Mesodermal cell (in vitro differentiated cells): Measurements from ENCODE around the gene SLC16A3.
A peak's percentile ranks its signal among the peaks of the same experiment; 100 is the strongest.

Experiments used
- H3K27ac ChIP-seq: 2 replicates; pipeline ENCODE4 v1.7.0; 2013; ENCODE audit warnings: mild to moderate bottlenecking, low read depth, low read length, moderate library complexity; ENCODE audit not compliant: severe bottlenecking
- H3K36me3 ChIP-seq: 2 replicates; pipeline ENCODE4 v1.7.1; 2013; ENCODE audit warnings: mild to moderate bottlenecking, low read length, moderate library complexity; ENCODE audit not compliant: control insufficient read depth, insufficient read depth
- H3K4me1 ChIP-seq: one replicate; pipeline ENCODE4 v1.7.1; 2013; ENCODE audit warnings: mild to moderate bottlenecking, low read length; ENCODE audit not compliant: insufficient read depth, control insufficient read depth, poor library complexity, severe bottlenecking
- H3K4me3 ChIP-seq: 2 replicates; pipeline ENCODE4 v1.7.0; 2013; ENCODE audit warnings: low read length, control low read depth, mild to moderate bottlenecking; ENCODE audit not compliant: insufficient read depth, poor library complexity, severe bottlenecking; ENCODE audit errors: extremely low read depth
- H3K9me3 ChIP-seq: 2 replicates; pipeline ENCODE4 v1.7.1; 2013; ENCODE audit warnings: mild to moderate bottlenecking, low read length, moderate library complexity; ENCODE audit not compliant: control insufficient read depth
- WGBS, 2 experiments: methylation state at CpG; one replicate each; pipeline ENCODE4 v1.1.5; 2013; ENCODE audit warnings: missing lambda C conversion rate in 2 of 2; ENCODE audit not compliant: insufficient coverage in 2 of 2; 5-methylcytosine and 5-hydroxymethylcytosine counted together

The SLC16A3 gene

DNA sequence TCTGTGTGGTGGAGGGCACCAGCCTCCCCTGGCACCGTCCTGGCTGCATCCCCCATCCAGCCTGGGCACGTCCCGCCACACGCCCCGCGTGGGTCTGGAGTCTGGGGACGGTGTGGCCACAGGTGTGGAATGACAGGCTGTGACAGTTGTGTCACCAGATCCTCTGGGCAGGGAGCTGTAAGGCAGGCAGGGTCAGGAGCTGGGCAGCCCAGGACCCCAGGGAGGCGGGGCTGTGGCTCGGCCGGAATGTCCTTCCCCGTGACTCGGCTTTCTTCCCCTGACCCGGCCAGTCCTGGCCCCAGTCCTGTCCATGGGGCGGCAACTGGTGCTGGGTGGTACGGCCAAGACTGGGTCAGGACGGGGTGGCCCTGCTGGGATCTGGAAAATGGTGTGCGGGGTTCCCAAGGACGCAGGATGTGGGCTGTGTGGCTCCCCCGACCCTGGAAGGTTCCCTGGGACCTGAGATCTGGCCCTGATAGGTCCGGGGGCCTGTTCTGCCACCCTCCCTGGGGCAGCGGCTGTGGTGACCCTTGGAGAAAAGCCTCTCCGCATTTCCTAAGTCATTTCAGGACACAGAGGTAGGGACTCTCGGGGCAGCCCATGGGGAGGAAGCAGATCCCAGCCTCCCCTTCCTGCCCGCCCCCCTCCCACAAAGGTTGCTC lies 3.3 kb upstream of the SLC16A3 start:
- Histone ChIP-seq H3K27ac (peak overlapping the region; percentile 66), H3K36me3 (no peaks in the 10 kb centered on the region), H3K9me3 (no peaks in the 10 kb centered on the region), H3K4me3 (no peak overlapping the region), H3K4me1 (peaks cover 23% of the 10 kb centered on the region)
- 69 to 78% methylated on average over 16 to 20 of the region's 24 CpGs for WGBS, 2 experiments

DNA sequence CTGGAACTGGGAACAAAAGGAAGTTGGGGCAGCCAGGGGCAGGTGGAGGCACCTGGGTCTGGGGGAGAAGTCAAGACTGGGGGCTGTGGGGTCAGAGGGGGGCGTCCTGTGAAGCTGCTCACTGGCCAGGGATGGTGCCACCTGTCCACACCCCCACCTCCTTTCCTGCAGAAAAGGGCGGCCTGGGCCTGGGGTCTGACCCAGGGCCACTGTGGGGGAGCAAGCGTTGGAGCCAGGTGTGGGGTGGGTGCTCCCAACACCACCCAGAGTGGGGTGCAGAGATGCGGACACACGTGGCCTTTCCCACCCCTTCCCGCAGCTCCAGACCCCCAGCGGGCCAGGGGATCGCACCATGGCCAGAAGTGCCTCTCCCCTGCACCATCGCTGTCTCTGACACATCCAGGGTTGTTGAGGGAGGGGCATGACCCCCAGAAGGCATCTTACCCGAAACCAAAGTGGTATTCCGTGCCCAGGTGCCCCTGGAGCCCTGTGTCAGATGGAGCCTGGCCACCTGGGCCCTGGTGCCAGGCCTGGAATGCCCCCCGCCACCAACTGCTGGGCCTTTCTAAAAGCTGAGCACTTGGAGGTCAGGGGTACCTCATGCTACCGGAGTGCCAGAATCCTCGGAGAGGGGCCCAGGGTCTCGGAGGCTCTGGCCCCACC lies 2.6 kb upstream of the SLC16A3 start:
- Histone ChIP-seq H3K4me3 (no peak overlapping the region), H3K36me3 (no peaks in the 10 kb centered on the region), H3K4me1 (peaks cover 20% of the 10 kb centered on the region), H3K27ac (no peak overlapping the region), H3K9me3 (no peaks in the 10 kb centered on the region)
- 92 to 96% methylated on average over 12 of the region's 15 CpGs for WGBS, 2 experiments

DNA sequence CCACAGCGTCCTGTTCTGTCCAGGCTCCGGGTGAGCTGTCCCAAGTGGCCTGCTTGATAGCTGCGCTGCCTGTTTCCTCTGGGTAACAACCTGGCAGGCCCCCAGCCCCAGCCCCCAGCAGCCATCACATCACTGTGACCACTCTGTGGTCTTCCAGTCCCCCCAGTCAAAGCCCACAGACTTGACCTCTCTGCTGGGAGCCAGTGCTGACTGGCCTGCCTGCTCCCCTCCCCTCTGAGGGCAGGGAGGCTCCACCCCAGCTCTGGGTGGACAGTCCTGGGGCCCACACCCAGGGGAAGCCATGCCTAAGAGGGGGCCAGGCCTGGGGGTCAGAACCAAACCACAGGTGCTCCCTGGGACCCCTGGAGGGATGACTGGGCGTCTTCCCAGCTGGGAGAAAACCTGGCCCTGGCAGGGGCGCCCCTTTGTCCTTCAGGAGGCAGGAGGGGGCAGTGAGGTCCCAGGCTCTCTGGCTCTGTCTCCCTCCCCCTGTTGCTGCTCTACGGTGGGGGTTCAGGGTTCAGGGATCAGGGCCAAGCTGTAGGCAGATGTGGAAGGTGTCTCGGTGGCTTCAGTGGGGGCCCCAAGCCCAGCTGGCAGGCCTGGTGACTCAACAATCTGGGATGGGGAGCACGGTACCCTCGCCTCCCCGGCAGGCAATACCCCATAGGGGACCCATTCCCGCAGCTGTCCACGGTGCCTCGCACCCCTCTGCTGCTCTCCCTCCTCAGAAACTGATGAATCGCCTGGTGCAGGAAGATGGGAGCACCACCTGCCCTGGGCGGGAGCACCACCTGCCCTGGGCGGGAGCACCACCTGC lies 1.8 kb upstream of the SLC16A3 start:
- Histone ChIP-seq H3K4me3 (no peak overlapping the region), H3K4me1 (peaks cover 22% of the 10 kb centered on the region), H3K27ac (no peak overlapping the region), H3K36me3 (no peaks in the 10 kb centered on the region), H3K9me3 (no peaks in the 10 kb centered on the region)
- 85 to 95% methylated on average over 13 to 14 of the region's 16 CpGs for WGBS, 2 experiments

DNA sequence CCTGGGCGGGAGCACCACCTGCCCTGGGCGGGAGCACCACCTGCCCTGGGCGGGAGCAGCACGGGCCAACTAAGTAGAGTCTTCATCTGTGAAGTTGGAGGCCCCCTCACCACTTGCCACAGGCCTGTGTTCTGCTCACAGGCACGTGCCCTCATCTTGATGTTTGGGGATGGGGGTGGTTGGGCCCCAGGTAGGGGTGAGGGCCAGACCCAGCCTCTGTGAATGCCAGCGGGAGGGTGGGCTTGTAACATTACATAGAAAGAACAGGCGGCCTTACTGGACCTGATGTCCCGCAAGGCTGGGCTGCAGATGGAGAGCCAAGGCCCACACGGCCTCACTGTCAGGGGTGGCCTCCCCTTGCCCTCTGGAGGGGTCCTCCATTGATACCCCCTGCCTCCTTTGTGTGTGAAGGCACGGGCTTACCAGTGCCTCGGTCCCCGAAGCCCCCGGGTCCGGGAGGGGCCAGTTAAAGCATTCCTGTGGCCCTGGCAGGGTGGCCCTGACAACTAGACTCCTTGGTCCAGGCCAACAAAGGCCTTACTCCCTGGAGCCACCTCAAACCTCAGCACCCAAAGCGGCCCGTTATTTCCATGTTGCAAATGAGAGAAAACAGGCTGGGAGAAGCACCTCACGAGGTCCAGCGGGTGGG lies 1.1 kb upstream of the SLC16A3 start:
- peak overlapping the region; percentile 36 for H3K4me3 ChIP-seq
- peaks cover 27% of the 10 kb centered on the region for H3K4me1 ChIP-seq
- H3K36me3 ChIP-seq = peaks cover 3% of the 10 kb centered on the region
- no peaks in the 10 kb centered on the region for H3K9me3 ChIP-seq
- peak overlapping the region; percentile 23 for H3K27ac ChIP-seq
- 77 to 83% methylated on average over 12 to 16 of the region's 18 CpGs for WGBS, 2 experiments

DNA sequence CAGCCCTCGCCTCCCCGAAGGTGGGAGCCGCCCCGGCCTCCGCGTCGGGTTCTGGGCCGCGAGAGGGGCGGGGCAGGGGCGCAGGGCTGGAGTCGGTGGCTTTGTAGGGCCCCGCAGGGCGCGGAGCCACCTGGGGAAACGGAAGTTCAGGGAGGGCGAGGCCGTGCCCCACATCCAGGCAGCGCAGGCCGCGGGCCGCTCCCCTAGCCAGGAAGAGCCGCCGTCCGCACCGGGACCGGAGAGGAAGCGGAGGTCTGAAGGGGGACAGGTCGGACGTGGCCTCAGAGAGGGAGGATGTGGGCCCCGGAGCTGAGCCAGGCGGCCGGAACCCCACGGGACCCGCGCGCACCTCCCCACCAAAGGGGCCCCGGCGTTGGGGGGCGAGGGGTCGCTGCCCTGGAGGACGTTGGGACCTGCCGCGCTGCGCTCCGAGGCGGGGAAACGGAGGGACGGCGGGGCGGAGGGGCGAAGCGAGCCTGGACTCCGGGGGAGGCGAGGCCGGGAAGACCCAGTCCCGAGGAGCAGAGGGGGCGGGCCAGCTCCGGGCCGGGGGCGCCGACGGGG lies 482 bp upstream of the SLC16A3 start:
- H3K27ac ChIP-seq = peak overlapping the region; percentile 23
- 15 to 18% methylated on average over 31 to 49 of the region's 63 CpGs for WGBS, 2 experiments
- H3K4me3 ChIP-seq = peak overlapping the region; percentile 36

DNA sequence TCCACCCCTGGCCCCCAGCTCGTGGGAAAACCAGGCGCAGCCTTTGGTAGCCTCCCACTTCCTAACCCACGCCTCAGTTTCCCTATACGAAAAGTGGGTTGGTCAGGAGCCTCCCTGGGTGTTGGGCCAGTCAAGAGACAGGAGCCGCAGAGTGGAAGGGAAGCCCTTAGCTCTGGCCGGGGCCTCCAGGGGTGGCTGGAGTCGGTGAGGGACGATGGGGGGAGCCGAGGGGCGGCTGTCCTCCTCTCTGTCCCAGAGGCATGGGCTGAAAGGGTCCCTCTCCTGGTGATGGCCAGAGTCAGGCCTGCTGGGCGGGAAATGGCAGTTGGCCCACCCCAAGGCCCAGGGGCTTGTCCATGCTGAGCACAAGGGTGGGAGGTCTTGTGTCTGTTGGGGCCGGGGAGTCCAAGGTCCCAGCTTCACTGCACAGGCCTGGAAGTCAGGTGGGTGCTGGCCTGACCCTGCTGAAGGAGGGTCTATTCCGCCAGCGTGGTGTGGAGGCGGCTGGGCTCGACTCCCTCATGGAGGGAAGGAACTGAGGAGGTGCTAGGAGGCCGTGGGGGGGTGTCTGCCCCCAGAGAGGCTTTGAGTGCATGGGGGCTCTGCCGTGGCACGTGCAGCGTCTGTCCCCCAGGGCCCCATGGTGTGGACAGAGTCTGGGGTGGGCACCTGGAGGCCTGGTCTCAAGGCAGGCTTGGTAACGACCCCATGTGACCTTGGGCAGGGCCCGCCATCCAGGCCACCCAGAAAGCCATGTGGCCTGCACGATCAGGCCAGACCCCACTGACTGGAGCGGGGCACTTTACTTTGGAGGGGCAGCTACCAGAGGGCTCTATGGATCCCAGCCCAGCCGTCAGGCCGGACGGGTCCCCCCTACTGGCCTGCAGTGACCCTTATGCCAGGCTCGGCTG lies 1.1 kb downstream of the SLC16A3 start:
- 74 to 75% methylated on average over 21 to 26 of the region's 28 CpGs for WGBS, 2 experiments
- Histone ChIP-seq H3K9me3 (no peaks in the 10 kb centered on the region), H3K4me1 (peaks cover 42% of the 10 kb centered on the region), H3K27ac (peak overlapping the region; percentile 41), H3K4me3 (peak overlapping the region; percentile 77), H3K36me3 (peaks cover 16% of the 10 kb centered on the region)

More for the DNA sequence above, 482 bp upstream of the SLC16A3 start:
- Histone ChIP-seq H3K9me3 (no peaks in the 10 kb centered on the region), H3K36me3 (peaks cover 7% of the 10 kb centered on the region), H3K4me1 (peaks cover 30% of the 10 kb centered on the region)

DNA sequence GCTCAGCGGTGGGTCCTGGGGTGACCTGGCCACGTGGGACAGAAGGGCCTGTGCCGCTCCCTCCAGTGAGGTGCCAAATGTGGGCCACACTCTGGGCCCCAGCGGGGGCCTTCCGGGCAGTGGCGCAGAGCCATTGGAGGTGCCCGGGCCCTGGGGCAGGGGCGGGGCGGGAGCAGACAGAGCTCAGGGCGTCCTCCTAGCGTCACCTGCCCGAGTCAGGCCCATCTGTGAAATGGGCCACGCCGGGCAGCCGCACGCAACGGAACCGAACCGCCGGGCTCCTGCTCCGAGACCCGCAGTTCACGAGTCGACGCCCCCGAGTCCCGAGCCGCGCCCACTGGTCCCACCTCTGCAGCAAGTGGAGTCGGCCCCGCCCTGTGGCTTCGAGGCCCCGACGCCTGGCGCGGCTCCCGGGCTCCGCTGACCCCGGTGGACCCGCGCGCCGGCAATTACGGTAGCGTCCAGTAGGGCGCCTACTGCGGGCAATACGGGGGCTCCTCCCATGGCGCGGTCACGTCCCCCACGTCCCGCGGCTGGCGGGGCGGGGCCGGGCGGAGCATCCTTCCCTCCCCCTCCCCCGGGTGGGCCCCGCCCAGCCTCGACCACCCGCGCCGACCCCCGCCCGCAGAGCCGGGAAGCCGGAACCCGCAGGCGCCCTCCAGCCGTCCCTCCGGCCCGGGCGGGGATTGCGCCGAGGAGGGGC lies 1.9 kb downstream of the SLC16A3 start:
- Histone ChIP-seq H3K9me3 (no peaks in the 10 kb centered on the region), H3K4me3 (peak overlapping the region; percentile 77), H3K36me3 (peaks cover 22% of the 10 kb centered on the region), H3K27ac (no peak overlapping the region), H3K4me1 (peaks cover 41% of the 10 kb centered on the region)
- WGBS, 2 experiments = 37 to 45% methylated on average over 26 to 56 of the region's 76 CpGs

DNA sequence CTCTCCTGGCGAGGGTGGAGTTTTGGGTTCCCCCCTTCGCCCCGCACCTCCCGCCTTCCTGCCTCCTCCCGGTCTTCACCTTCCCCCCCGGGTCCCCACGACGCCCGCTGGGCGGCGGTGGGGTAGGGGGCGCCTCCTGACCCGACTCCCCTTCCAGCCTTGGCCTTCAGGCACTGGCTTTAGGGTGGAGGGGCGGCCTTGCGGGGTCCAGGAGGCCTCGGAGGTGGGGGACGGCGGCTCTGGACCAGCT lies 2.4 kb downstream of the SLC16A3 start:
- no peaks in the 10 kb centered on the region for H3K9me3 ChIP-seq
- H3K4me1 ChIP-seq = peaks cover 44% of the 10 kb centered on the region
- peak overlapping the region; percentile 12 for H3K27ac ChIP-seq
- WGBS, 2 experiments = 0 to 1% methylated on average over 4 to 10 of the region's 18 CpGs
- H3K36me3 ChIP-seq = peaks cover 27% of the 10 kb centered on the region
- H3K4me3 ChIP-seq = peak overlapping the region; percentile 77

DNA sequence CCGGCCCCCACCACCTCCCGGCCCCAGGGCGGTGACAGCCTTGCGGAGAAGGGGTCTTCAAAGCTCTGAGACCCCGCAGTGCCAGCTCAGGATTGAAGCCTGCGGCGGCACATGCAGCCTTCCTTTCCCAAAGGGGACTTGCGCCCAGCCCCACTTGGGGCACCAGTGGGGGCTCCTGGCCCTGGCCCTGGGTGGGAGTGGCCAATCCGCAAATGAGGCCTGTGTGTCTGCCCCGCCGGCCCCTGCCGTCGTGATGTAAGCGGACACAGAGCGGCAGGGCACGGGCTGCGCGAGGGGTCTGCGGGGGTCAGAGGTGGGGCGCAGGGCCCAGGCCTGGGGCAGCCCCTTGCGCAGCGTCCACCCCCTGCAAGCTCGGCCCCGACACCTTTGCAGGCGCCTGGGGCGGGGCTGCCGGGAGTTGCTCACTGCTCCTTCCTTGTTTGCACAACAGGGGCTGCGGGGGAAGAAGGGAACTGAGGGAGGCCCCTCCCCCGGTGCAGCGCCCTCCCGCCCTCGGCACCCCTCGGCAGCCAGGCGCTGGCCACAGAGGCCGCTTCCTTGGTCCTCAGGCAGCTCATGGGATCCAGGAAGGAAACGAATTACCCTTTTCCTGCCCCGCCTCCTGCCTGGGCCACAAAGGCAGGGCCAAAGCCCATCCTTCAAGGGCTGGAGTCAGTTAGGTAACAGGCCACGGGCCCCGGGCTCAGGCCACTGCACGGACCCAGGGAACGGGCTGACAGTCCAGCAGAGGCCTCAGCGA lies 2.9 kb downstream of the SLC16A3 start:
- Histone ChIP-seq H3K9me3 (no peaks in the 10 kb centered on the region), H3K4me1 (peaks cover 47% of the 10 kb centered on the region), H3K36me3 (peaks cover 31% of the 10 kb centered on the region), H3K4me3 (peak overlapping the region; percentile 77), H3K27ac (peak overlapping the region; percentile 12)
- 6 to 8% methylated on average over 32 to 37 of the region's 42 CpGs for WGBS, 2 experiments
